CD14-positive monocyte (primary cell): ENCODE measurements around the gene MRPL14. TPM values are rescaled to one million over a fixed set of nuclear protein-coding genes. Genes with fewer than 3 reads are reported as not detected.

ENCODE experiments used
- DNase-seq, 3 donors: peaks; one replicate each; pipeline ENCODE4 v3.0.0-alpha.2; 2011 to 2022
- H2AFZ ChIP-seq: 2 replicates; pipeline ENCODE4 v1.6.0; 2012; ENCODE audit warnings: mild to moderate bottlenecking, low read depth, low read length, inconsistent platforms; ENCODE audit not compliant: insufficient read depth, poor library complexity, severe bottlenecking
- H3K27ac ChIP-seq, 2 donors: 1 replicate in 1 of 2; 2 replicates in 1 of 2; pipeline ENCODE4 v1.5.1; 2012 to 2013; ENCODE audit warnings: low read length in 2 of 2, control low read depth in 1 of 2, inconsistent platforms in 1 of 2, low read depth in 1 of 2, mild to moderate bottlenecking in 1 of 2
- H3K27me3 ChIP-seq, 2 donors: one replicate each; pipeline versions ENCODE4 v1.6.0 to v1.6.1; 2011 to 2013; ENCODE audit warnings: low read length in 2 of 2; ENCODE audit not compliant: control insufficient read depth in 2 of 2, insufficient read depth in 2 of 2
- H3K36me3 ChIP-seq, 2 donors: replicated peaks in 1 of 2; 1 replicate in 1 of 2; 2 replicates in 1 of 2; pipeline versions ENCODE4 v1.5.1 to v1.6.1; 2012 to 2013; ENCODE audit warnings: low read length in 2 of 2, control low read depth in 1 of 2, inconsistent platforms in 1 of 2, mild to moderate bottlenecking in 1 of 2; ENCODE audit not compliant: insufficient read depth in 2 of 2, control insufficient read depth in 1 of 2
- H3K4me1 ChIP-seq, 2 donors: 1 replicate in 1 of 2; 2 replicates in 1 of 2; pipeline versions ENCODE4 v1.5.1 to v1.6.1; 2012 to 2013; ENCODE audit warnings: low read length in 2 of 2, control low read depth in 1 of 2, inconsistent platforms in 1 of 2, mild to moderate bottlenecking in 1 of 2, moderate library complexity in 1 of 2; ENCODE audit not compliant: insufficient read depth in 2 of 2, control insufficient read depth in 1 of 2
- H3K4me2 ChIP-seq: replicated peaks from 2 replicates; pipeline ENCODE3; 2012; ENCODE audit warnings: low read length, moderate library complexity, mild to moderate bottlenecking; ENCODE audit not compliant: poor library complexity, severe bottlenecking; ENCODE audit errors: extremely low read depth
- H3K4me3 ChIP-seq, 3 experiments: fragments of 200-600 bp in 1 of 3; sonication (generic) in 1 of 3; replicated peaks in 1 of 3; 1 replicate in 2 of 3; 2 replicates in 1 of 3; pipeline ENCODE4 v1.5.1; 2011 to 2013; ENCODE audit warnings: low read length in 3 of 3, mild to moderate bottlenecking in 3 of 3, control low read depth in 2 of 3, low read depth in 2 of 3, inconsistent platforms in 1 of 3, moderate library complexity in 1 of 3
- H3K79me2 ChIP-seq: 2 replicates; pipeline ENCODE4 v1.6.0; 2012; ENCODE audit warnings: mild to moderate bottlenecking, control low read depth, inconsistent platforms, low read length, moderate library complexity; ENCODE audit not compliant: insufficient read depth
- H3K9ac ChIP-seq: 2 replicates; pipeline ENCODE4 v1.6.0; 2017; ENCODE audit warnings: low read length, mild to moderate bottlenecking; ENCODE audit not compliant: insufficient read depth, poor library complexity, severe bottlenecking
- H3K9me3 ChIP-seq, 2 donors: replicated peaks in 1 of 2; 1 replicate in 1 of 2; 2 replicates in 1 of 2; pipeline versions ENCODE4 v1.5.1 to v1.6.1; 2012 to 2013; ENCODE audit warnings: low read length in 2 of 2, control low read depth in 1 of 2; ENCODE audit not compliant: control insufficient read depth in 1 of 2, insufficient read depth in 1 of 2
- H4K20me1 ChIP-seq: 2 replicates; pipeline ENCODE4 v1.6.0; 2012; ENCODE audit warnings: mild to moderate bottlenecking, low read length, control low read depth, moderate library complexity; ENCODE audit not compliant: insufficient read depth
- H3K27ac Mint-ChIP-seq, 7 donors: one replicate each; pipeline ENCODE4 v1.8.0; 2020; ENCODE audit warnings: mild to moderate bottlenecking in 7 of 7, mixed read lengths in 7 of 7, moderate library complexity in 6 of 7, inconsistent platforms in 2 of 7
- H3K27me3 Mint-ChIP-seq, 3 donors: one replicate each; pipeline ENCODE4 v1.8.0; 2021 to 2022; ENCODE audit warnings: low read depth in 3 of 3, mild to moderate bottlenecking in 3 of 3, mixed read lengths in 3 of 3, moderate library complexity in 3 of 3, inconsistent platforms in 1 of 3
- H3K36me3 Mint-ChIP-seq, 2 donors: one replicate each; pipeline ENCODE4 v1.8.0; 2020; ENCODE audit warnings: mixed read lengths in 2 of 2, inconsistent platforms in 1 of 2, mild to moderate bottlenecking in 1 of 2
- H3K4me1 Mint-ChIP-seq: one replicate; pipeline ENCODE4 v1.8.0; 2020; ENCODE audit warnings: mild to moderate bottlenecking, mixed read lengths
- H3K4me3 Mint-ChIP-seq, 2 donors: one replicate each; pipeline ENCODE4 v1.8.0; 2020; ENCODE audit warnings: mild to moderate bottlenecking in 2 of 2, mixed read lengths in 2 of 2, moderate library complexity in 1 of 2
- H3K9me3 Mint-ChIP-seq, 7 donors: one replicate each; pipeline ENCODE4 v1.8.0; 2020 to 2022; ENCODE audit warnings: mixed read lengths in 7 of 7, mild to moderate bottlenecking in 6 of 7, moderate library complexity in 6 of 7, inconsistent platforms in 2 of 7
- CTCF ChIP-seq: fragments of 200-600 bp; IDR thresholded peaks from one replicate; pipeline ENCODE4 v1.8.0; 2022; ENCODE audit warnings: antibody characterized with exemption, mild to moderate bottlenecking
- WGBS: methylation state at CpG from one replicate; pipeline ENCODE4 v1.1.5; 2013; ENCODE audit warnings: missing lambda C conversion rate; ENCODE audit not compliant: insufficient coverage; 5-methylcytosine and 5-hydroxymethylcytosine counted together
- intact Hi-C, 2 donors: fragments of 100-400 bp; cut with micrococcal nuclease; formaldehyde crosslinking; loops; one replicate each; pipeline versions ENCODE4 v1.15.0 to v1.15.1; 2023
- polyA plus RNA-seq, 3 donors: library from polyadenylated mRNA; depleted of rRNA in 1 of 3; unstranded in 2 of 3; stranded (reverse) in 1 of 3; fragments of 300-500 nt in 2 of 3; fragments of >200 nt in 1 of 3; fragmentation: Illumina TruSeq in 2 of 3; gene quantifications; 1 replicate in 2 of 3; 2 replicates in 1 of 3; pipeline ENCODE4 v1.2.3, GENCODE V29; 2012 to 2021

Gene MRPL14
- polyA plus RNA-seq, 3 donors, result 18.5 to 91.5 (median 78.2) TPM

- no peak for TF ChIP-seq CTCF
- Mint-ChIP-seq H3K36me3 (peaks cover 0 to 7% of the 10 kb centered on the region in 2 donors), H3K27me3 (peaks cover 41 to 70% (median 53%) of the 10 kb centered on the region in 3 donors), H3K27ac (peak overlapping the region in 5 of 7 donors; percentile 7 to 86 (median 54)), H3K4me3 (peak overlapping the region in 1 of 2 donors; percentile 72), H3K9me3 (peaks cover 0 to 2% (median 0%) of the 10 kb centered on the region in 7 donors), H3K4me1 (peaks cover 30% of the 10 kb centered on the region)
- Histone ChIP-seq H2AFZ (no peak overlapping the region), H4K20me1 (no peaks in the 10 kb centered on the region), H3K4me2 (no peak overlapping the region), H3K27me3 (peaks cover 4 to 49% of the 10 kb centered on the region in 2 donors), H3K27ac (no peak overlapping the region), H3K79me2 (no peaks in the 10 kb centered on the region), H3K9ac (no peak overlapping the region), H3K4me1 (peaks cover 17 to 29% of the 10 kb centered on the region in 2 donors), H3K9me3 (no peaks in the 10 kb centered on the region), H3K4me3 (no peak overlapping the region), H3K36me3 (no peaks in the 10 kb centered on the region)
- DNase-seq, result no peak
- WGBS, result 94% methylated on average over 3 of the region's 8 CpGs
- intact Hi-C loops, result loop anchor here (2.0 to 5.0 kb wide), 3 partner anchors 13 to 60 kb away; no protein-coding TSS in a partner anchor
These were observed 55.4 kb downstream of the MRPL14 start for GRCh38 chr6:44071670-44072451.

GRCh38 chr6:44068607-44069296 lies 58.5 kb downstream of the MRPL14 start:
- Histone ChIP-seq H3K27ac (no peak overlapping the region), H3K36me3 (no peaks in the 10 kb centered on the region), H2AFZ (no peak overlapping the region), H3K9ac (no peak overlapping the region), H3K27me3 (peaks cover 0 to 21% of the 10 kb centered on the region in 2 donors), H3K4me1 (peaks cover 28 to 34% of the 10 kb centered on the region in 2 donors), H3K4me2 (no peak overlapping the region), H3K9me3 (no peaks in the 10 kb centered on the region), H3K4me3 (no peak overlapping the region), H3K79me2 (no peaks in the 10 kb centered on the region), H4K20me1 (no peaks in the 10 kb centered on the region)
- Mint-ChIP-seq H3K27me3 (peaks cover 28 to 51% (median 38%) of the 10 kb centered on the region in 3 donors), H3K9me3 (peaks cover 0 to 3% (median 0%) of the 10 kb centered on the region in 7 donors), H3K27ac (peak overlapping the region in 3 of 7 donors; percentile 1 to 65 (median 52)), H3K4me1 (peaks cover 37% of the 10 kb centered on the region), H3K4me3 (no peak overlapping the region), H3K36me3 (peaks cover 0 to 6% of the 10 kb centered on the region in 2 donors)
- DNase-seq, result no peak
- 77% methylated on average over 2 of the region's 5 CpGs for WGBS
- intact Hi-C loops, result no loop called here
- TF ChIP-seq CTCF, result no peak
